Type B pancreatic cell (in vitro differentiated cells): ENCODE results near the gene SUSD6. TPM values are rescaled to one million over a fixed set of nuclear protein-coding genes. Genes with fewer than 3 reads are reported as not detected.

Experiments
- DNase-seq: peaks from one replicate; pipeline ENCODE4 v3.0.0; 2021; ENCODE audit warnings: mixed read lengths; ENCODE audit not compliant: unreplicated experiment; ENCODE audit errors: extremely low spot score
- H3K27ac Mint-ChIP-seq: 2 replicates; pipeline ENCODE4 v1.8.0; 2021; ENCODE audit warnings: mild to moderate bottlenecking, mixed read lengths
- H3K27me3 Mint-ChIP-seq: 2 replicates; pipeline ENCODE4 v1.8.0; 2021; ENCODE audit warnings: mixed read lengths
- H3K36me3 Mint-ChIP-seq: 2 replicates; pipeline ENCODE4 v1.8.0; 2021; ENCODE audit warnings: mixed read lengths
- H3K4me1 Mint-ChIP-seq: one replicate; pipeline ENCODE4 v1.8.0; 2021; ENCODE audit warnings: mixed read lengths; ENCODE audit not compliant: unreplicated experiment
- H3K4me3 Mint-ChIP-seq: 2 replicates; pipeline ENCODE4 v1.8.0; 2021; ENCODE audit warnings: mild to moderate bottlenecking, mixed read lengths
- H3K9me3 Mint-ChIP-seq: 2 replicates; pipeline ENCODE4 v1.8.0; 2021; ENCODE audit warnings: mixed read lengths
- total RNA-seq: library from RNA; stranded (reverse); gene quantifications from 2 replicates; pipeline ENCODE4 v1.2.1, GENCODE V29; 2021; ENCODE audit warnings: low replicate concordance
- TF ChIP-seq, protein P1 (sequence below): fragments of 200-600 bp; sonication (generic); conservative IDR thresholded peaks from 2 replicates; pipeline ENCODE4 v1.5.0; 2021; ENCODE audit warnings: antibody characterized with exemption, mild to moderate bottlenecking

The SUSD6 gene
- total RNA-seq, 1 donor from 2014 or later: 31.7 TPM

DNA sequence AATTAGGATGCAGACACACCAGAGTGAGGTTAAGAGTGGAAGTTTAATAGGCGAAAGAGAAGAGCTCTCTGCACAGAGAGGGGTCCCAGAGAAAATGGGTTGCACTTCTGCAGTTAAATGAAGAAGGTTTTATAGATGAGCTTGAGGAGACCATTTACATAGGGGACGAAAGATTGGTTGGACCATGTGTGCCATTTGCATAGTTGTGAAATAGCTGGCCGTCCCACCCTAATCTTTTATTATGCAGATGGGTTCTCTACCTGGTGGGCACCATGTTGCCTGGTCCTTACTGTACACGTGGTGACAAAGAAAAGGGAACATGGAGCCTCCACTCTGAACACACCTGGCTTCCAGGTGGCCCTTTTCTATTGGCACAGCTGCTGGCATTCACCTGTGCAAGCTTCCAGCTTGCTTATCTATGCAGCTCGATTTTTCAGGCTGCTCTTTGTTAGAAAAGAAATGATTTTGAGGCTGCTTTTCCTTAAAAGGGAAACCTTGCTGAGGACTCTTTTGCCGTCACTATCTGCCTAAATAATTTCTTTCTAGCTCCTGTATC is 88.4 kb downstream of the SUSD6 start:
- Mint-ChIP-seq H3K9me3 (no peaks in the 10 kb centered on the region), H3K27me3 (no peaks in the 10 kb centered on the region), H3K4me1 (peaks cover 57% of the 10 kb centered on the region), H3K27ac (no peak overlapping the region), H3K36me3 (peaks cover 7% of the 10 kb centered on the region), H3K4me3 (no peak overlapping the region)
- DNase-seq: no peak
- TF ChIP-seq, protein P1, sequence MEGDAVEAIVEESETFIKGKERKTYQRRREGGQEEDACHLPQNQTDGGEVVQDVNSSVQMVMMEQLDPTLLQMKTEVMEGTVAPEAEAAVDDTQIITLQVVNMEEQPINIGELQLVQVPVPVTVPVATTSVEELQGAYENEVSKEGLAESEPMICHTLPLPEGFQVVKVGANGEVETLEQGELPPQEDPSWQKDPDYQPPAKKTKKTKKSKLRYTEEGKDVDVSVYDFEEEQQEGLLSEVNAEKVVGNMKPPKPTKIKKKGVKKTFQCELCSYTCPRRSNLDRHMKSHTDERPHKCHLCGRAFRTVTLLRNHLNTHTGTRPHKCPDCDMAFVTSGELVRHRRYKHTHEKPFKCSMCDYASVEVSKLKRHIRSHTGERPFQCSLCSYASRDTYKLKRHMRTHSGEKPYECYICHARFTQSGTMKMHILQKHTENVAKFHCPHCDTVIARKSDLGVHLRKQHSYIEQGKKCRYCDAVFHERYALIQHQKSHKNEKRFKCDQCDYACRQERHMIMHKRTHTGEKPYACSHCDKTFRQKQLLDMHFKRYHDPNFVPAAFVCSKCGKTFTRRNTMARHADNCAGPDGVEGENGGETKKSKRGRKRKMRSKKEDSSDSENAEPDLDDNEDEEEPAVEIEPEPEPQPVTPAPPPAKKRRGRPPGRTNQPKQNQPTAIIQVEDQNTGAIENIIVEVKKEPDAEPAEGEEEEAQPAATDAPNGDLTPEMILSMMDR: no peak

DNA sequence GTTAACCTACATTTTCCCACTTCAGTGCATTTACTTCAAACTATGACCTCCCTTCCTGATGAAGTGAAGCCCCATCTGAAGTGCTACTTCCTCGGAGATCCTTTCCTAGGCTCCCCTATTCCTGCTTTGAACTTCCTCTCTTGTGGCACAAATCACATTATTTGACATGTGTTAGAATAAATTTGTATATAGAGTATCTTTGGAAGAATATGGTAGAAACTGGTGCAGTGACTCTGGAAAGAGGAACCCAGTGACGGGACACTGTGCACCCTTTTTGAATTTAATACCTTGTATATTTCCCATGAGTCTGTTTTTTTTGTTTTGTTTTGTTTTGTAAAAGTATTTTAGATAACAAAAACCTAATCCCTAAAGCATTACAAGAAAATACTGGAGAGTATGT is 89.2 kb downstream of the SUSD6 start:
- H3K4me3 Mint-ChIP-seq: no peak overlapping the region
- H3K4me1 Mint-ChIP-seq: peaks cover 50% of the 10 kb centered on the region
- TF ChIP-seq, protein P1: no peak
- peak overlapping the region; percentile 25 for H3K27ac Mint-ChIP-seq
- H3K36me3 Mint-ChIP-seq: peaks cover 7% of the 10 kb centered on the region
- no peak for DNase-seq
- H3K27me3 Mint-ChIP-seq: no peaks in the 10 kb centered on the region
- H3K9me3 Mint-ChIP-seq: no peaks in the 10 kb centered on the region

DNA sequence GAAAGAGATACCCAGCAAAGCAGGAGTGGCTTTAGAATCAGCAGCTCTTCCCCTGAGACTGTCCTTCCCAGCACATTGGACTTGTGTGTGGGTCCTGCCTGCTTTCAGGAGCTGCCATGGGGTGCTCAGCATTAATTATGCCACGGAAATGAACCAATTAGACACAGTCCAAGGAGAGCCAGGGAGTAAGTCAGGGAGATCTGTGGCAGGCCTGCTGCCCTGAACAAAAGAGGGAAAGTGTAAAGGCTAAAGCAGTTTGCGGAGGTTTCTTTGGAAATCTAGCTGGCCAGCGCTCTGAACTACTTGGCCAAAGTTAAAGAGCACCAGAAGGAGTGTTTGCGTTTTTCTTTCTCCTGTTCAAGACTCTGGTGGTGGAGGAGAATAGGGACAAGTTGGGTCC is 89.9 kb downstream of the SUSD6 start:
- no peaks in the 10 kb centered on the region for H3K9me3 Mint-ChIP-seq
- H3K4me1 Mint-ChIP-seq: peaks cover 43% of the 10 kb centered on the region
- H3K27ac Mint-ChIP-seq: no peak overlapping the region
- no peak for DNase-seq
- TF ChIP-seq, protein P1: no peak
- H3K27me3 Mint-ChIP-seq: no peaks in the 10 kb centered on the region
- peaks cover 13% of the 10 kb centered on the region for H3K36me3 Mint-ChIP-seq
- no peak overlapping the region for H3K4me3 Mint-ChIP-seq

DNA sequence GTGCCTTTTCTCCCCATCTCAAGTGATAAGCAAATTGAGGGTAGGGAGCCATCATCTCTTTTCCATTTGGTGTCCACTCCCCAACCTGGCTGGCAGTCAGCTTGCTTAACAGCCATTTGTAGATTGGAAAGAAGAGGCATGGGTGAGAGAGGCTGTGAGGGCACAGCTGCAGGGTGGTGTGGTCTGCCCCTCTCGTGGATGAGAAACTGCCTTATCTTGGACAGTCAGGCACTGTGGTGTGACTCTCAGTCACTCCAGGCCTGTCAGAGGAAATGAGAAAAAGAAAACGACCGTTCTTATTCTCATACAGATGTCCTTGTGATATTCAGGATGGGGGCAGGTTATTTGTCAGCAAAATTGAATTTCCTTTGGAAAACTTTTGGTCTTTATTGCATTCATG is 90.5 kb downstream of the SUSD6 start:
- no peak overlapping the region for H3K4me3 Mint-ChIP-seq
- no peak overlapping the region for H3K27ac Mint-ChIP-seq
- DNase-seq: no peak
- H3K9me3 Mint-ChIP-seq: no peaks in the 10 kb centered on the region
- TF ChIP-seq, protein P1: no peak
- H3K36me3 Mint-ChIP-seq: peaks cover 15% of the 10 kb centered on the region
- peaks cover 37% of the 10 kb centered on the region for H3K4me1 Mint-ChIP-seq
- H3K27me3 Mint-ChIP-seq: no peaks in the 10 kb centered on the region

DNA sequence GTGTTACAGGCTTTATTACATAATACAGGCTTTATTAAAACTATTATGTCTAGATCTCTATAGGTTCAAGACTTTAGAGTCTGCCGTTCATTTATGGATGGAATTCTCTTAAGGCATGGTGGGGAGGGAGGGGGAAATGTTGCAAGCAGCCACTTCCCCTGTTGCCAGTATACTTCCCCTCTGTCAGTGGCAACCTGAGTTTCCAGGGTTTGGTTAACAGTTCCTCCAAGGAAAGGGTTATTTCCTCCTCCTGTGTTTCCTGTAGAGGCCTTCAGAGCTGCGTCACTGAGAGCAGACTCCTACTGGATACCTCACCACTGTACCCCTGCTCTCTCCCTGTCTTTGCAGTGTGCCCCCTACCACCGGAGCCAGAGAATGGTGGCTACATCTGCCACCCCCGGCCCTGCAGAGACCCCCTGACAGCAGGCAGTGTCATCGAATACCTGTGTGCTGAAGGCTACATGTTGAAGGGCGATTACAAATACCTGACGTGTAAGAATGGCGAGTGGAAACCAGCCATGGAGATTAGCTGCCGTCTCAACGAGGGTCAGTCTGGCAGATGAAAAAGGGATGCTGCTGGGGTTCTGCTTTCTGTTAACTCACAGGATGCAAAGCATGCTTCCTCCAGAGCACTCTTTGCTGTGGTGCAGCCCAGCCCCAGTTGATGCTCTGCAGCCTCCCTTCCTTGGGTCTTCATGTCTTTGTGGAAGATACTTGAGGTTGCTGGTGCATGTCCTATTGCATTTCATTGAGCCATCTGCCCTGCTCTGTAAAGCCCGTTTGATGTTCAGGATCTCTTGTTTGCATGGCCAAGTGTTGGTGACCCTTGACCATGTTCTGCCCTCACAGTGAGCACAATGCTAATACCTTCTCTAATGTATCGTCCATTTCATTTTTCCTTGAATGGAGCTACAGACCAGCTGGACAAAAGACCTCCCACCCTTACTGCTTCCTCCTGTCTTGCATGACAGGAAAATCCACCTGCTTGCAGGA is 91.9 kb downstream of the SUSD6 start:
- Mint-ChIP-seq H3K4me1 (peaks cover 28% of the 10 kb centered on the region), H3K4me3 (peak overlapping the region; percentile 18), H3K9me3 (no peaks in the 10 kb centered on the region), H3K27ac (peak overlapping the region; percentile 64), H3K27me3 (no peaks in the 10 kb centered on the region), H3K36me3 (peaks cover 18% of the 10 kb centered on the region)
- DNase-seq: no peak
- TF ChIP-seq, protein P1: no peak
